HG03095 (cell line): ENCODE results near the gene CDH4.

Source experiments
- ATAC-seq: cut with Tn5 transposase; IDR thresholded peaks from one replicate; pipeline ENCODE4 v1.9.1; 2021; ENCODE audit warnings: moderate library complexity; ENCODE audit not compliant: unreplicated experiment

Gene CDH4

DNA sequence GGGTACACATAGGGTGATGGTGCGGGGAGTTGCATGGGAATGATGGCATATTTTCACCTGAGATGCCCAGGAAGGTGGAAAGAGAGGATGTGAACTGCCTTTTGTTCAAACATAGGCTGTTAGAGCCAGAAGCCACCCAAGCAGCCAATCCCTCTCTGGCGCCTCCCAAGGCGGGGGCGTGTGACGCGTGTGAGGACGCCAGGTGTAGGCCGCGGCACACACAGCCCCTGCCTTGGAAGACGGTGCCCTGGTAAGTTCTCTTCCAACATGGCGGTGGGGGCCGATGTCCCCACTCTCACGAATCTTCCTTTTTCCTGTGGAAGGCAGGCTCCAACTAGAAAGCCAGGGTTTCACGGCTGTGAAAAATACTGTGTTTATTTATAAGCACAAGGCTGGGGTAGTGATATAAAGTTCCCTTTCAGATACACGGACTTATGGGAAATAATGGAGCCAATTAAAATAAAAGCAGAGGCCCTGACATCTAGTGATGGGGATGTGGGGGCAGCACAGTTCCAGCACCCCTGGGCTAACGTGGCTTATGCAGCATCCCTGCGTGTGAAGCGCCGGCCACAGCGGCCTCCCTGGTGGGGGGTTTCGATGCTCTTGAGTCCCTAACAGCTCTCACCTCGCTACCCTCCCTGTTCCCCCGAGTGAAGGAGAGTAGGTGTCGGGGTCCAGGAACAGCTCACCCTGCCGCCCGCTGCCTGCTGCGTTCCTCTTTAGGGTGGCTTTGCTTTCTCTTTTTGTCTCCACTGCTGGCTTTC lies 28.3 kb downstream of the CDH4 start:
- no peak for ATAC-seq

DNA sequence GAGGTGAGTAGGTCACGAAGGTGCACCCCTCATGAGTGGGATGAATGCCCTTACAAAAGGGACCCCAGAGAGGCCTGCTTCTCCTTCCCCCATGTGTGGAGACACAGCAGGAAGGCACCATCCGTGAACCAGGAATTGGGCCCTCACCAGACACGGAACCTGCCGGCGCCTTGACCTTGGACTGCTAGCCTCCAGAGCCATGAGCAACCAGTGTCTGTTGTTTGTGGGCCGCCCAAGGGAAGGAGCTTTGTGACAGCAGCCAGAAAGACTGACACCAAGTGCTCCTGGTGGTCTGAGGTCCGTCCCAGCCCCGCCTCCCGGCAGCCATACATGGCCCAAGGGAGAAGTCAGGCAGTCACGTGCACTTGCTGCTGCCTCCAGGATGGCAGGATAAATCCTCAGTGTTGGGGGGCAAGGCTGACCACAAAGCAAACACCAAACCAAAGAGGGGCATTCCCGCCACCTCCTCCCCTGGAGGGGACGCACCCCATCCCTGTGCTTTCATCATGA lies 29.3 kb downstream of the CDH4 start:
- ATAC-seq: no peak

DNA sequence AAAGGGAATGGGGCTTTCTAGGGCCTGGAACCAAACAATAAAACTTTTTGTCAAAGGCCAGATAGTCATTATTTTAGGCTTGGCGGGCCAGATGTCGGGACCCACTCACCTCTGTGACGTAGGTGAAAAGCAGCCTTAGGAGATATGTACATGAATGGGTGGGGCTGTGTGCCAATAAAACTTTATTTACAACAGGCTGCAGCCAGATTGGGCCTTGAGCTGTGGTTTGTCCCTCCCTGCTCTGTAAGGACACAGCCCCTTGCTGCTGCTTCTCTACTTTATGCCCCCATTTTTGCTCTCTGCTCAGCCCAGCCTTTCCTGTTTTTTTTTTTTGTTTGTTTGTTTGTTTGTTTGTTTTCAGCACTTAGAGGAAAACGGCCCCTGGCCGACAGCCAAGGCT lies 32.7 kb downstream of the CDH4 start:
- ATAC-seq: no peak

DNA sequence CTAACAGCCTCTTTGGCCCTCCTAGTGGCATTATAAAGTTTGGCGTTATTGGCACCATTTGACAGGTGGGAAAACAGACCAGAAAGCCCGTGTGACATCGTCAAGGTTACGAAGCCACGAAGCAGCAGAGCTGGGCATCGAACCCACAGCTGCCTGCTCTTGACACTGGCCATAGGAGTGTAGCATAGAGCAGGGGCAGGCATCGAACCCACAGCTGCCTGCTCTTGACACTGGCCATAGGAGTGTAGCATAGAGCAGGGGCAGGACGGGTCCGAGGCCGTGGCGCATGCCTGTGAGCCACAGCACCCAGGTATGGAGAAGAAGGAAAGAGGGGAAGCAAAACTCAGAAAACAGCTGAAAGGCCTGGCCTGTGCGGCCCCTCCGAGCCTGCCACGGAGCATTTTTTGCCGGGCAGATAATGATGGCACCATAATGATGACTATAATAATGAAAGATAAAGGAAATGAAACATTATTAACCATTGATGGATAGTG lies 33.1 kb downstream of the CDH4 start:
- no peak for ATAC-seq

DNA sequence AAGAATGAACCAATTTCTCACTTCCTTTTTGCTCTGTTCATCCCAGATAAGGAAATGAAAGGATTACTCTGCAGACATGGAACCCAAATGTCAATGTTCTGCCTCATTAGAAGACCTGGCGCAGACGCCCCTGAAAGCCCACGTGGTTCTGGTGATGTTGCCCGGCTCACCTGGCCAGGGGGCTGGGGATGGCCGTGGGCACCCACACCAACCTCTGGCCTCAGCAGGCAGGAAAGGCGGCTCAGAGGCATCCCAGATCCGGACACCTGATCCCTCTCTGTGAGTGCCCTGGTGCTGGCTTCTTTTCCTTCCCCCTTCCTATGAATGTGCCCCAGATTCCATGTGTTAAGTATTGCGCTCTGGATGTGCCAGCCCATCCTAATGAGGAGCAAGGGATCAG lies 33.6 kb downstream of the CDH4 start:
- ATAC-seq: no peak

DNA sequence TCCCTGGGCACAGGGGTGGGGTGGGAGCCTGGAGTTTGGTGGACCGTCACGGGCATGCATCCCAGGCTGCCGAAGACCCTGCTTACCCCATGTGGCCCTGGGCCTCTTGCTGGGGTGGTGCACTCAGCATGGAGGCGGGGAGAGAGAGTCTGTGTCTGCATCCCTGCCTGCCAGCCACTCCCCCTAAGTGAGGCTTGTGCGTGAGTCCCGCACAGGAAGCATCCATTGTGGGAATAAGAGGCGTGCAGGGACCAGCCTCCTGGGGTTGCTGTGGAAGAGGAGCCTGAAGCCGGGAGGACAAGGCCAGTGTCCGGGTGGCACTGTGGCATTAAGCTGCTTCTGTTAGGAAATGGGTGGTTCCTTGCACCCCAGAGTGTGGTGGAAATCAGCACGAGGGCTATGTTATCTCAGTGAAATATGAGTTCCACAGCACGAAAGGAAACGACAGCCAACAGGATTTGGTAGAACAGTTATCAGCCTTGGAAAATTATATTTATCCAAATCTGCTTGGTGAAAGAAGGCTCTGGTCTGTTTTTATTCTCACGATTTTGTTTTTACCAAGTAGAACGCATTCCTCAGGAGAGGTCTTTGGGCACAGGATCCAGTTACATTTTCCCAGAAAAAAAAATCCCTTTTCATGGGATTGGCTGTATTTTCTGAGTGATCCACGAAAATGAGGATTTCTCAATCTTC lies 35.7 kb downstream of the CDH4 start:
- ATAC-seq: no peak

DNA sequence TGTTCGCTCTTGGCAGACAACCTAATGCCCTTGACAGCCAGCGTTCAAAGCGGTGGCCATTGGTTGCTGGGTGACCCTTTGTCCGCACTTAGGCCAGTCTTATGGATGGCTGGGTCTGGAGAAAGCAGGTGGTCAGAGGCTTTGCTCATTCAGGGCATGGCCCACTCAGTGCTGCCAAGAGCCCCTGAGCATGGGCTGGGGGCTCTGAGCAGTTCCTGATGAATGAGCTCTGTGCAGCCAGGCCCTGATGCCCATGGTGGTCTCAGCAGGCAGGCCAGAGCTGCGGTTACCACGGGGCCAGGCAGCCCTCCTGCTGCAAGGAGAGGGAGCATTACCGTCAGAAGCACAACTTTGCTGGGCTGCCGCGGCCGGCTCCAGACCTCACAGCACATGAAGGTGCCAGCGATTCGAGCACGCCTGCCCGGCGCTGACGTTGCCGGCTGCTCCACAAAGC lies 36.3 kb downstream of the CDH4 start:
- ATAC-seq: no peak

DNA sequence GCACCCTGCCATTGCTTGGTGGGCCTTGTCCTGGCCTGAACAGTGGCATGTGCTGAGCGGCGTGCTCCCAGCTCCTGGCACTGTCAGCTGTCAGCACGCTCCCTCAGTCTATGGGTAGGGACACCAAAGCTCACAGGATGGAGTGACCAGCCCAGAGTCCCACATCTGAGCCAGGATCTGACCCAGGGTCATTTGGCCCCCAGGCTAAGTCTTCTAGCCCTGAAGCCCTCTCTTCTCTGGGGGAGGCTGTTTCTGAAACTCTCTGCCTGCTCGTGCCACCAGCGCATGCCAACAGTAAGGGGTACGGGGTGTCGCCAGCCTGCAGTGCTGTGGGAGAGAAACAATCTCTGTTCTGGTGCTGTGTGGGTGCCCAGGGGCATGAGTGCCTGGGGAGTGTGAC lies 37.1 kb downstream of the CDH4 start:
- ATAC-seq: no peak

DNA sequence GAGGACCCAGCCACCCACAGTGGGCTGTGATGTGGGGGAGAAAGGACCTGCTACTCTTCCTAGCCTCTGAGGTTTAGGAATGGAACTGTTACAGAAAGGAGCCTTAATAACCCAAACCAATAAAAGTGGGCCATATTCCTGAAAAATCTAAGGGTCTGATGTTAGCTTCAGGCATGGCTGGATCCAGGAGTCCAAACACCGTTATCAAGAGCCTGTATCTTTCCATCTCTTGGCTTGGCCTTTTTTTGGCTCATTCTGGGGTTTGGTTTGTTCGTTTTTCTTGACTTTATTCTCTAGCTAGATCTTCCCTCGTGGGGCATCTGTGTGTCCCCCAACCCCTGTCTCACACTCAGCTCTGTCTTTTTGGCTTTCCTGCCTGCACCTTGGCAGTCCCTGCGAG lies 38.7 kb downstream of the CDH4 start:
- no peak for ATAC-seq

DNA sequence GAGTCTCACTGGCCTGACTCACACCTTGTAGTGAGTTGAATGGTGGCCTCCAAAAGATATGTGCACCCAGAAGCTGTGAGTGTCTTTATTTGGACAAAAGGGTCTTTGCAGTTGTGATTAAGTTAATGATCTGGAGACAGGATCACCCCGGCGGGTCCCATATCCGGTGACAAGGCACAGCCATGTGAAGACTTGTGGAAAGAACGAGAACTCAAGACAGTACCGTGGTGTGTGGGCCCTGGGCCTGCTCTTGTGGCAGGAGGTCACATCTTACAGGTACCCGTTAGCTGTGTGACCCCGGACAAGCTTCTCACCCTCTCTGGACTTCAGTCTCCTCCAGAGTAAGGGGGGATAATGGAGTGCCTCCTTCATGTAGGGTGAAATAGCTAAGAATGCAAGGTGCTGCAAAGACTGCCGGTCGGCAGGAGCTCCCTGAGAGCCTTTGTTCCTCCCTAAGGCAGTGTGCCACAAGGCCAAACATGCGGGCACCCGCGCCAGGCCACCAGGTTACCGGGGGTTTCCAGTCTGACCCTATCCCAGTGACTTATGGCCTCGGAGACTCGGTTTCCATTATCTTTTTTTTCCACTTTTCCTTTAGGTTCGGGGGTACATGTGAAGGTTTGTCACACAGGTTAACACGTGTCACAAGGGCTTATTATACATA lies 39.2 kb downstream of the CDH4 start:
- ATAC-seq: no peak

DNA sequence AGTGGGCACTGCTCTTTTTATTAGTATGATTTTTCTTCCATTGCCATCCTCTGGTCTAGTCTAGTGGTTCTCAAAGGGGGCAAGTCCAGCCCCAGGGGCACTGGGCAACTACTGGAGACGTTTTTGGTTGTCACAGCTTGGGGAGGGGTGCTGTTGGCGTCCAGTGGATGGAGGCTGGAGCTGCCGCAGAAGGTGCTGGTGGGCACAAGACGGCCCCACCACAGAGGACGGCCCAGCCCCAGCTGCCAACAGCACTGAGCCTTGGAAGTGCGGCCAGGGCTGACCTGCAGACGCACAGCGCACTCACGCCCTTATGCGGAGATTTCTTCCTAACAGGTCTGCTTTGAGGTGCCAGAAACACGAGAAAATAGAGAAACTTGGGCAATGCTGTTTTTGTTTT lies 40.3 kb downstream of the CDH4 start:
- ATAC-seq: no peak

DNA sequence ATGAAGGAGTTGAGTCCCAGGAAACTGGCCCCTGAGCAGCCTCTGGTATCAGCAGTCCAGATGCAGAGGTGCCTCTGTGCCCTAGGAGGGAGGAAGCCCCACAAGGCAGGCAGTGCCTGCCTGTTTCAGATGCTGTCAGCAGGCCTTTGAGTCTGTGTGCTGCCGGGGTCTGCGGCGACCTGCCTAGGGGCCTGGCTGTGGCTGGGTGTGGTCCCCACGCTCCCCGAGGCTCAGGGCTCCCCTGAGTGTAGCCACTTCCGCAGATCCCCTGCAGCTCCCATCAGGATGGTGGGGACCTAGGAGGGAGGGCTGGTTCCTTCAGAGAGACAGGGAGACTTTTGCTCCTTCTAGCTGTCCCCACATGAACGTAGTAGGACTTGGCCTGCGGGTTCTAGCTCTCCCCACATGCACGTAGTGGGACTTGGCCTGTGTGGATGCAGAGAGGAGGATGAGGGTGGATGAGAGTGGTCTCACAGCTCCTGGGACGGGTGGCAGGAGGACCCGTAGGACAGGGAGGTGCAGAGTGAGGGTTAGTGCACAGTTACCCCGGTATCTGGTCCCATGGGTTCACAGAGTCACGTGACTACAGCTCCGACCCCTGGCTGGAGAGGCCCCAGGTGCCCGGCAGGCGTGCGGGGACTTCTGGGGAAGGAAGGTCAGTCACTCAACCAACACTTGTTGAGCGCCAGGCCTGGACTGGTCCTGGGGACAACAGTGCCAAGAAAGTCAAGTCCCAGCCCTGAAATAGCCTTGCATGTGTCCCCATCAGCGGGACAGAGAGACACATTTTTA lies 41.0 kb downstream of the CDH4 start:
- no peak for ATAC-seq

DNA sequence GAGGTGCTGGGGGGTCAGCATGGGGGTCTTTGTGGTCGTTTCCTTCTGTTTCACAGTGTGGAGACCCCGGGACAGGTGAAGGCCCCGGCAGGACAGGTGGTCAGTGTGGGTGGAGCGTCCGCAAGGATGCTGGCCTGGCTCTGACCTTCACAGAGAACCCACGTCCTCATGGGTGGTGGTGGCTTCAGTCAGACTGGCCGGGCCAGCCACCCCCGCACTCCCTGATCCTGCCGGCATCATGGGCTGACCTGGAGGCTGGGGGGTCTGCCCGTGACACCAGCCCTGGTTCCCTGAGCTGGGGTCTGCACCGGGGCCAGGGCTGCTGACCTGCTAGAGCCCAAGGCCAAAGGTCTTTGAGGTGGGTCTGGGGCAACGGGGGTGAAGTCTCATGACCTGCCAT lies 41.9 kb downstream of the CDH4 start:
- no peak for ATAC-seq

DNA sequence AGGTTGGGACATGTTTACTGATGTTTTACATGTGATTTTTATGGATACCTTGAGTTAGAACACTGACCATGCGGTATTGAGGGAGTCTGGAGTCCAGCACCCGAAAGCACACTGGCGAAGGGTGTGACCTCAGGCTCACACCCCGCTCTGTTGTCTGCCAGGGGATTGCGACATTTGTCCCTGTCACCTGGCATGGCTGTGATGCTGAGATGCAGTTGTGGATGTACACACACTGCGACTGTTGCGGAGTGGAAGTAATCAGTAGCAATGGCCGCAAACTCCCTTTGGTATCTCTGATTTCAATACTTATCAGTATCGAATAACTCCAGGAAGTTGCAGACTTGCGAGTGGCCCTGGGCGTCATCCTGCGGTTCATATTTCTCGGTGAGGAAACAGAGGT lies 43.2 kb downstream of the CDH4 start:
- ATAC-seq: no peak

DNA sequence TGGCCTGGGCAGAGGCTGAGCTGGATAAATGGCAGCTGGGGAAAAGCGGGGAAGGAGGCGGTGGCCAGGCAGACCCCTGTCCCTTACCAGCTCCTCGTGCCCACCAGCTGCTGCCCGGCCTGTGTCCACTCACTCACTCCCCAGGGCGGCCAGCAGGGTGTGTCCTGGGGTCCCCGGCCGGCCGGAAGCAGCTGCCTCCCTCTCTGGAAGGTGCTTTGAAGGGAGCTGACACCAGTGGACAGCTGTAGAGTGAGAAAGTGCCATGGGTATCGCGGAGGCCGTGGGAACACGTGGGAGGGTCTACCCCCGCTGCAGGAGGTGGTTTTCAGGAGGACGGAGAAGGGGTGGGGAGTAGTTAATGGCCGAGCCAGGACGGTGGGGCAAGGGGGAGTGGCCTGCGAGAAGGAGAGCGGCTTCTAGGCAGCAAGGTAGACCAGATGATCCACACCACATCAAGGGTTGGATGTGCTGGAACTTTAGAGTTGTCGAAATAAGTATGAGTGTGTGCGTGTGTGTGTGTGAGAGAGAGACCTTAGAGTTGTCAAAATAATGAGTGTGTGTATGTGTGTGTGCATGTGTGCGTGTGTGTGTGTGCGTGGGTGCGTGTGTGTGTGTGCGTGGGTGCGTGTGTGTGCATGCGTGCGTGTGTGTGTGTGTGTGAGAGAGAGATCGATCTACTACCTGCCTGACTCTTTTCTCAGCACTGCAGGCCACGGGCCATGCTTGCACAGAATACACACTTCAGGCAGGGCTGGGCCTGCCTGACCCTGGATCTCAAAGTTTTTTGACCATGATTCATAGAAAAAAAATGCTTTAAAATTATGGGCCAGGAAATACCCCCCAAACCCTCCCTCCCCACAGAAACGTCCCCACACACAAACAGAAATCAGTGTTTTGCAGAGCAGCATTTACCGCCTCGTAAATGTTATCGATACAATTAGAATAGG lies 43.9 kb downstream of the CDH4 start:
- no peak for ATAC-seq

DNA sequence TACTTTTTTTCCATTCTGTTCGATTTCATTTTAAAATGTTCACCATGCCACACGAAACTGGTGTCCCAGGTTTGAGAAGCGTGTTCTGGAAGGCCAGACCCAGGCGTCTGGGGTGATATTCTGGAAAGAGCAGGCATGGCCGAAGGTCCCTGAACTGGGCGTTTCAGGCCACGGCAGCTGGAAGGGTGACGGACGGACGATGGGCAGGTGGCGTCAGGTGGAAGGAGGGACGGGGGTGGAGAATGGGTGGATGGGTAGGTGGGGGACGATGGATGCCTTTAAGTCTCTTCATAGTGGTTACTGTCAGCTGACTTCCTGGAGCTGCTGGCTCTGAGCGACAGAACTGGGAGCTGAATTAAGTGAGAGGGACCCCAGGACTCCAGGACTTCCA lies 44.6 kb downstream of the CDH4 start:
- ATAC-seq: no peak

DNA sequence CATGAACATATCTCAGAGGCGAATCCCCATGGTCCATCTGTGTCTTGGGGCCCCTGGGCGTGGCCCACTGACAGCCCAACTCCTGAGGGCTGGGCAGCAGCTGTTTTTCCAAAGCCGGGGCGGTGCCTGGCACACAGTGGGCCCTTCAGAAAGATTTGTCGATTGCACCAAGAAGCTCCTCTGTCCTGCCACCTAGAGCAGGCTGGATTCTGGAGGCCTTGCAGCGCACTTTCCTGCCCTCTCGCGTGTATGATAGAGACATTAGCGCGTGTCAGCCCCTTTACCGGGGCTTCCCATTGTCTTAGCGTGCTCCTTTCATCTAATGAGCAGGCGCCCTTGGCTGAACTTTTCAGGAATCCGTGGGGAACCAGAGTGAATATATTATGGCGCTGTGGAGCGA lies 45.4 kb downstream of the CDH4 start:
- no peak for ATAC-seq

DNA sequence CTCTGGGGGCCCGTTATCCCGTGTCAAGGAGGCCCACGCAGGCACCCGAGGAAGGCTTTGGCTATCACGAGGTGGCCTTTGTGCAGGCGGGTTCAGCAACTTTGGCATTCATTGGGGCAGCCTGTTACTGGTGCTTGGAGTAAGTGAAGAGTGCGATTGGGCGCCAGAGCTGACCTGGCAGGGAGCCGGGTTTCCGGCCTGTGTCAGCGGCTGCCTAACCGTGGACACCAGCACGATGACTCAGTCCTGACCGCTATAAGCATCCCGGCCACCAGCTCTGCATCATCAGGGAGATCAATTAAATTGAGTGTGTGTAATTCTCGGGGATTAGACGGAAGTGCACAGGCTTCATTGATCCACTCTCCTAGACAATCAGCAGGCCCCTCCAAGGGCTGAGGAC lies 45.9 kb downstream of the CDH4 start:
- ATAC-seq: no peak

DNA sequence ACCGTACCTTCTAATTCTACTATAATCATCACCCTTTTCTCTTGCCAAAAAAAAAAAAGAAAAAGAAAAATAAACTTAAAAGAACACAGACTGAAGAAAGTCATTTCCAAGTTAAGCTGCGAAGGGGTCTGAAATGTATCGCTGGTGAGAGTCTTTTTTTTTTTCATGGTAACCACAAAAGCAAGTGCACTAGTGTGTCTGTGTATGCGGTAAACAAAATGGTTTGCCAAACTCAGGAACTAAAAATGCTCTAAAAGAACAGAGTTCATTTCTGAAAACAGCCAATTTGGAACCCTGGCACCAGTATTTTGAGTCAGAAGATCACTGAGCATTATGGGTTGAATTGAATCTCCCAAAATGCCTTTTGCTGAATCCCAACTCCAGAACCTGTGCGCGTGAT lies 46.6 kb downstream of the CDH4 start:
- no peak for ATAC-seq

DNA sequence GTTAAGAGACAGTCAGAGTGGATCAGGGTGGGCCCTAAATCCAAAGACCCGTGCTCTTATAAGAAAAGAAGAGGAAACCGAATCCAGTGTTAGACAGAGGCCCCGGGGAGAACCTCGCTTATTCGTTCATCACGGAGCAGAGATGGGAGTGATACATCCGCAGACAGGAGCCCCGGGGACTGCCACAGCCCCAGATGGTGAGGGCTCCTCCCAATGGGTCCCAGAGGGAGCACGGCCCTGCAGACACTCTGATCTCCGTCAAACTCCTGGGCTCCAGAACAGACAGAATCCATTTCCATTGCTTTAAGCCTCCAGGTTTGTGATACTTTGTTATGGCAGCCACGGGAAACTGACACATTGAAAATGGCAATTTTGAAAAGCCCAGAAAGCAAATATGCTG lies 47.0 kb downstream of the CDH4 start:
- no peak for ATAC-seq
